NT2/D1 (cell line): ENCODE measurements around the gene HACD2.

ENCODE experiments used
- YY1 ChIP-seq: IDR thresholded peaks from 2 replicates; pipeline ENCODE4 v1.6.1; 2011; ENCODE audit not compliant: insufficient read length, insufficient read depth
- ZNF274 ChIP-seq: IDR thresholded peaks from 2 replicates; pipeline ENCODE4 v1.6.1; 2011; ENCODE audit warnings: mild to moderate bottlenecking, low read depth, low read length

DNA sequence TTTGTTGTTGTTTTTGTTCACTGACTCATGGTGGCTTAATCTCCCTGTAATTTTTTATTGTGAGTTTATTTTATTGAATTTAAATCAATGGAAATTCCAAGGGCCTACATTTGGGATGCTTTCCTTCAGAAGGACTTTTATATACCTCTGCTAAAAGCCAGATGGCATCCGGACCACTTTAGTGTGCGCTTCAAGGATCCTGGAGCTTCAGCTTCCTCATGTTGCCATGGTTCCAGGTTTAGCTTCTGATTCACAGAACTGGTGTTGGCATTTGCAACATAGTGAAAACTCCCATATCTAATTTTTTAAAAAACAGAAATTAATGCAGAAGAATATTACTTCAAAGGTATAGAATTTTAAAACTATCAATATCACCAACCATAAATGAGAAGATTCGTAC, 8.5 kb upstream of the HACD2 start:
- TF ChIP-seq YY1 (no peak), ZNF274 (no peak)
